GM12878 (cell line): ENCODE data around the gene GFAP. TPM values are rescaled to one million over a fixed set of nuclear protein-coding genes. Genes with fewer than 3 reads are reported as not detected.
A peak's percentile ranks its signal among the peaks of the same experiment; 100 is the strongest.

Source experiments
- ATAC-seq: fragments of 200-7000 bp; cut with Tn5 transposase; 3 replicates; pipeline ENCODE4 v1.9.1; 2020; ENCODE audit warnings: mild to moderate bottlenecking, moderate library complexity
- BruUV-seq: library from RNA; stranded (reverse); fragments of 400-500 nt; replicated peaks from 2 replicates; lab custom pipeline; 2021; lab: Mats Ljungman, UMichigan
- CTCF ChIA-PET: fragments of 300-600 bp; sonication (Branson Sonifier 250); formaldehyde crosslinking; extraction: SDS; loops from one replicate; lab custom pipeline; 2021; ENCODE audit warnings: inconsistent platforms; lab: Yijun Ruan, JAX
- POLR2A ChIA-PET: fragments of 350-600 bp; formaldehyde crosslinking; extraction: SDS; loops from one replicate; lab custom pipeline; 2021; ENCODE audit warnings: inconsistent platforms; lab: Charles Lee
- RAD21 ChIA-PET: fragments of 300-600 bp; sonication (Branson Sonifier 250); formaldehyde crosslinking; loops from one replicate; lab custom pipeline; 2023; ENCODE audit warnings: antibody characterized with exemption; ENCODE audit not compliant: unreplicated experiment; lab: Charles Lee
- SMC1A ChIA-PET: fragments of 300-600 bp; sonication (Branson Sonifier 250); formaldehyde crosslinking; loops from one replicate; lab custom pipeline; 2023; ENCODE audit not compliant: unreplicated experiment, uncharacterized antibody; lab: Charles Lee
- DNase-seq: peaks from one replicate; pipeline ENCODE4 v3.0.0-alpha.2; 2011; ENCODE audit warnings: low read depth, low spot score
- FAIRE-seq: peaks from 3 replicates; lab custom pipeline; 2011; peaks lifted over from hg19 to GRCh38; lab: Jason Lieb, UNC
- H2AFZ ChIP-seq: 2 replicates; pipeline ENCODE4 v1.6.0; 2011; ENCODE audit warnings: low read depth, low read length, control low read depth; ENCODE audit not compliant: control insufficient read depth
- H3K27ac ChIP-seq: 2 replicates; pipeline ENCODE4 v1.5.1; 2011; ENCODE audit warnings: control low read depth; ENCODE audit not compliant: control insufficient read depth, insufficient read depth
- H3K27me3 ChIP-seq, 2 experiments: replicated peaks in 1 of 2; 2 replicates each; pipeline versions ENCODE4 v1.6.0 to v1.6.1; 2011; ENCODE audit warnings: low read length in 1 of 2; ENCODE audit not compliant: control insufficient read depth in 2 of 2, insufficient read depth in 2 of 2
- H3K36me3 ChIP-seq, 2 experiments: 2 replicates each; pipeline ENCODE4 v1.5.1; 2011; ENCODE audit warnings: low read length in 1 of 2; ENCODE audit not compliant: control insufficient read depth in 2 of 2, insufficient read depth in 2 of 2
- H3K4me1 ChIP-seq: 2 replicates; pipeline ENCODE4 v1.6.1; 2011; ENCODE audit warnings: mild to moderate bottlenecking, low read length, moderate library complexity, mixed read lengths; ENCODE audit not compliant: control insufficient read depth, insufficient read depth
- H3K4me2 ChIP-seq: 2 replicates; pipeline ENCODE4 v1.6.0; 2011; ENCODE audit warnings: control low read depth; ENCODE audit not compliant: control insufficient read depth, insufficient read depth
- H3K4me3 ChIP-seq: fragments of 200-600 bp; sonication (generic); 2 replicates; pipeline ENCODE4 v1.5.1; 2016
- H3K79me2 ChIP-seq: 2 replicates; pipeline ENCODE4 v1.6.0; 2011; ENCODE audit warnings: low read length; ENCODE audit not compliant: control insufficient read depth, insufficient read depth
- H3K9ac ChIP-seq: 2 replicates; pipeline ENCODE4 v1.8.0; 2011; ENCODE audit warnings: low read length, control low read depth, mixed read lengths; ENCODE audit not compliant: control insufficient read depth, insufficient read depth
- H3K9me3 ChIP-seq: replicated peaks from 3 replicates; pipeline ENCODE4 v1.5.1; 2011; ENCODE audit warnings: mild to moderate bottlenecking, low read length; ENCODE audit not compliant: control insufficient read depth, insufficient read depth
- H4K20me1 ChIP-seq: 2 replicates; pipeline ENCODE4 v1.6.0; 2011; ENCODE audit not compliant: control insufficient read depth, insufficient read depth
- BACH1 ChIP-seq: fragments of 450-650 bp; IDR thresholded peaks from 2 replicates; pipeline ENCODE4 v1.6.1; 2017; ENCODE audit warnings: mild to moderate bottlenecking, borderline replicate concordance
- CHD4 ChIP-seq: fragments of 200-600 bp; sonication (generic); IDR thresholded peaks from 2 replicates; pipeline ENCODE4 v1.6.1; 2016; ENCODE audit warnings: mild to moderate bottlenecking
- FOS ChIP-seq: IDR thresholded peaks from 3 replicates; pipeline ENCODE4 v1.6.1; 2011; ENCODE audit warnings: borderline replicate concordance; ENCODE audit not compliant: insufficient read length; ENCODE audit errors: extremely low read depth
- PAX8 ChIP-seq: fragments of 450-650 bp; IDR thresholded peaks from 2 replicates; pipeline ENCODE4 v1.6.1; 2017; ENCODE audit warnings: mild to moderate bottlenecking, moderate library complexity
- POLR2A ChIP-seq: IDR thresholded peaks from 2 replicates; pipeline ENCODE4 v1.6.1; 2011; ENCODE audit warnings: low read depth, mild to moderate bottlenecking, low read length
- RB1 ChIP-seq: fragments of 450-650 bp; formaldehyde crosslinking; IDR thresholded peaks from 2 replicates; pipeline ENCODE4 v1.6.1; 2017; ENCODE audit warnings: mild to moderate bottlenecking, borderline replicate concordance
- SP1 ChIP-seq: IDR thresholded peaks from one replicate; pipeline ENCODE4 v1.6.1; 2011; ENCODE audit warnings: low read depth, low read length
- ZNF274 ChIP-seq: IDR thresholded peaks from one replicate; pipeline ENCODE4 v1.8.0; 2011; ENCODE audit not compliant: insufficient read length, insufficient read depth
- WGBS: methylation state at CpG from one replicate; pipeline ENCODE4 v1.1.6; 2016; ENCODE audit warnings: low lambda C conversion rate; ENCODE audit not compliant: insufficient replicate concordance, insufficient coverage; ENCODE audit errors: missing lambda C conversion rate; 5-methylcytosine and 5-hydroxymethylcytosine counted together
- in situ Hi-C: fragments of 300-500 bp; cut with MboI; formaldehyde crosslinking; loops from 9 replicates; pipeline ENCODE4 v1.14.3; 2018; ENCODE audit warnings: mixed read lengths
- intact Hi-C: fragments of 100-400 bp; cut with micrococcal nuclease; formaldehyde crosslinking; loops from one replicate; pipeline ENCODE4 v1.14.2; 2022; ENCODE audit not compliant: unreplicated experiment
- polyA plus RNA-seq, 11 experiments: library from polyadenylated mRNA; depleted of rRNA in 4 of 11; unstranded in 6 of 11; stranded (reverse) in 5 of 11; fragments of >200 nt; fragmentation: Nextera tagmentation in 4 of 11; fragmentation: Illumina TruSeq in 1 of 11; extraction: Ambion mirVana in 4 of 11; extraction: Trizol in 1 of 11; gene quantifications; 1 replicate in 1 of 11; 2 replicates in 10 of 11; pipeline versions ENCODE4 v1.2.1 to v1.2.3, GENCODE V29; 2011 to 2016; ENCODE audit warnings: inconsistent platforms in 2 of 11, missing spikeins in 2 of 11, low read depth in 1 of 11
- total RNA-seq, 4 experiments: library from RNA; depleted of rRNA in 3 of 4; stranded (reverse); fragments of >200 nt in 3 of 4; fragmentation: Illumina TruSeq in 1 of 4; extraction: Trizol in 1 of 4; gene quantifications; 2 replicates each; pipeline versions ENCODE4 v1.2.1 to v1.2.3, GENCODE V29; 2013 to 2021
- TF ChIP-seq, protein P1 (sequence below): IDR thresholded peaks from 2 replicates; pipeline ENCODE4 v1.6.1; 2012; ENCODE audit warnings: improper control_type of control experiment, low read depth, low read length; ENCODE audit not compliant: insufficient replicate concordance

The GFAP gene
- total and polyA plus RNA-seq, 10 of the 15 experiments (the other 5 are each of a cell fraction or from before 2014, with no cell fraction given): 0.04 to 0.25 TPM; not detected in 8

DNA sequence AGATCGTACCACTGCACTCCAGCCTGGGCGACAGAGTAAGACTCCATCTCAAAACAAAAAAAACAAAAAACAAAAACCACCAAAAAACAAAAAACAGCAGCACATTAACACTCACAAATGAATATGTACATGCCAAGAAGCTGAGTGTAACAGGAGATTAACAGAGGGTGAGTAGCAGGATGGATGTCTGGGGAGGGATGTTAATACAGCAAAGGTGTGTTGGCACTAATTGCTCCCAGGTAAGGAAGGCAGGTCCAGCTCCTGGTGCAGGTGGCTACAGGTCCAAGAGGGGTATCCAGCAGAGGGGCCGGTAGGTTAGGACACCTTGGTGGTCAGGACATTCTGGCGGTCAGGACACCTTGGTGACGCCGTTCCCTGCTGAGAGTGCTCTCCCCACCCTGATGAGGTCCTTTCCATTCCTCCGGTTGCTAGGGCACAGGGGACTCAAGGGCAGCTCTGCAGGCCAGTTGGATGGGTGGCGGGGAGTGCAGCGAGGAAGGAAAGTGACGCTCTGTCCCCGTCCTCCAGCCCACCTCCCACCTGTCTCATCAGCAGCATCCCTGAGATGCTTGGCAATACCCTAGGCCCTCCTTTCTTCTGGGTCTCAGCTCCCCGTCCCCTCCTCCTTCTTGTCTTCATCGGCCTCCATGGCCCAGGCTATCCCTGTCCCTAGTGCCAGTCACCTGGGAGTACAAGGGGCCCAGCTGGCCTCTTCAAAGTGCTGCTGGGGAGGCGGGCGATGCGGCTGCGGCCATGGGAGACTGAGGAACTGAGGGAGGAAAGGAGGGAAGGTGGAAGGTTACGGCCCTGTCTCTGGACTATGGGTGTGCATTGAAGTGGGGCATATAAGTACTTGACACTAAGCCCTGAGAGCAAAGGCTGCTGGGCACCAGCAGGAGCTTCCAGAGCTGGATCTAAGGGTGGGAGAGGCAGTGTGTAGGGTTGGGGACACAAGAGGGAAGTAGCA, 10.7 kb upstream of the GFAP start:
- H2AFZ ChIP-seq: no peak overlapping the region
- intact Hi-C loops: no loop called here
- no peak for DNase-seq
- ChIA-PET SMC1A (no interaction called here), CTCF (interaction anchor here (0.7 kb wide), 1 partner anchor 92 kb away, joined by 3 read pairs; no protein-coding TSS in a partner anchor), RAD21 (interaction anchor here (0.7 kb wide), 1 partner anchor 186 kb away, joined by 3 read pairs; no protein-coding TSS in a partner anchor), POLR2A (interaction anchor here (0.6 kb wide), 1 partner anchor 9 kb away, joined by 4 read pairs; no protein-coding TSS in a partner anchor)
- no peak for ATAC-seq
- no peak overlapping the region for H3K9ac ChIP-seq
- no peaks in the 10 kb centered on the region for H4K20me1 ChIP-seq
- in situ Hi-C loops: loop anchor here (10.0 kb wide), 2 partner anchors 99 to 179 kb away; no protein-coding TSS in a partner anchor
- BruUV-seq: no TSS peak
- no peak for FAIRE-seq
- H3K4me2 ChIP-seq: no peak overlapping the region
- H3K4me3 ChIP-seq: no peak overlapping the region
- H3K36me3 ChIP-seq: peaks cover 33 to 34% of the 10 kb centered on the region in 2 experiments
- no peaks in the 10 kb centered on the region for H3K79me2 ChIP-seq
- H3K4me1 ChIP-seq: peaks cover 3% of the 10 kb centered on the region
- H3K27ac ChIP-seq: no peak overlapping the region
- WGBS: 98% methylated on average over 18 of the region's 18 CpGs
- no peaks in the 10 kb centered on the region for H3K9me3 ChIP-seq
- peaks cover 0 to 2% of the 10 kb centered on the region in 2 experiments; a peak in 1 of 4 replicates for H3K27me3 ChIP-seq
- TF ChIP-seq POLR2A (peak; percentile 51), ZNF274 (no peak), BACH1 (no peak)

DNA sequence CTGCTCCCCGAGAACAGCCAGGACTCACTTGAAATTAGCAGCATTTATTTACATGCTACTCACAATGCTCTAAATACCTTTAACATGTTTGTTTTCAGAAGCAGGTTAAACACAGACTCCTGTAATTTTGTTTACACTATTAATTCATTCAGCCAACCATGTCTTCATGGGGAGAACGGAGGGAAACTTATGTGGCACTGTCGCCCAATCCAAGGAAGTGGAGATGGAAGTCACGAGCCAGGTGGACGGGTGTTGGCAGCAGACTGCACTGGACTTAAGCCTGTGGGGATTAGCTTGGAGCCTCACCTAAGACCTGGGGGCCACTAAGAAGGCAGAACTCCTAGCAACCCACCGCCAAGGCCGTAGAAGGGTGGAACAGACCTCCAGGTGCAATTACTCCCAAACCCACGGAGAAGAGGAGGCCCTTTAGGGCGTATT, 8.8 kb upstream of the GFAP start:
- H3K27me3 ChIP-seq: peaks cover 0 to 3% of the 10 kb centered on the region in 2 experiments; a peak in 1 of 4 replicates
- in situ Hi-C loops (loop anchor here (10.0 kb wide), 2 partner anchors 101 to 181 kb away; no protein-coding TSS in a partner anchor), intact Hi-C loops (loop anchor here (5.0 kb wide), 1 partner anchor 188 kb away; no protein-coding TSS in a partner anchor)
- no peak overlapping the region for H3K27ac ChIP-seq
- H3K4me3 ChIP-seq: no peak overlapping the region
- H3K9me3 ChIP-seq: no peaks in the 10 kb centered on the region
- ChIA-PET RAD21 (no interaction called here), SMC1A (no interaction called here), POLR2A (no interaction called here), CTCF (no interaction called here)
- H3K9ac ChIP-seq: no peak overlapping the region
- no TSS peak for BruUV-seq
- 86% methylated on average over 9 of the region's 9 CpGs for WGBS
- H3K36me3 ChIP-seq: peaks cover 27 to 30% of the 10 kb centered on the region in 2 experiments
- H3K4me2 ChIP-seq: no peak overlapping the region
- DNase-seq (no peak), FAIRE-seq (no peak), ATAC-seq (no peak)
- no peaks in the 10 kb centered on the region for H3K79me2 ChIP-seq
- H4K20me1 ChIP-seq: no peaks in the 10 kb centered on the region
- no peak overlapping the region for H2AFZ ChIP-seq
- H3K4me1 ChIP-seq: peaks cover 12% of the 10 kb centered on the region
- TF ChIP-seq, protein P1, sequence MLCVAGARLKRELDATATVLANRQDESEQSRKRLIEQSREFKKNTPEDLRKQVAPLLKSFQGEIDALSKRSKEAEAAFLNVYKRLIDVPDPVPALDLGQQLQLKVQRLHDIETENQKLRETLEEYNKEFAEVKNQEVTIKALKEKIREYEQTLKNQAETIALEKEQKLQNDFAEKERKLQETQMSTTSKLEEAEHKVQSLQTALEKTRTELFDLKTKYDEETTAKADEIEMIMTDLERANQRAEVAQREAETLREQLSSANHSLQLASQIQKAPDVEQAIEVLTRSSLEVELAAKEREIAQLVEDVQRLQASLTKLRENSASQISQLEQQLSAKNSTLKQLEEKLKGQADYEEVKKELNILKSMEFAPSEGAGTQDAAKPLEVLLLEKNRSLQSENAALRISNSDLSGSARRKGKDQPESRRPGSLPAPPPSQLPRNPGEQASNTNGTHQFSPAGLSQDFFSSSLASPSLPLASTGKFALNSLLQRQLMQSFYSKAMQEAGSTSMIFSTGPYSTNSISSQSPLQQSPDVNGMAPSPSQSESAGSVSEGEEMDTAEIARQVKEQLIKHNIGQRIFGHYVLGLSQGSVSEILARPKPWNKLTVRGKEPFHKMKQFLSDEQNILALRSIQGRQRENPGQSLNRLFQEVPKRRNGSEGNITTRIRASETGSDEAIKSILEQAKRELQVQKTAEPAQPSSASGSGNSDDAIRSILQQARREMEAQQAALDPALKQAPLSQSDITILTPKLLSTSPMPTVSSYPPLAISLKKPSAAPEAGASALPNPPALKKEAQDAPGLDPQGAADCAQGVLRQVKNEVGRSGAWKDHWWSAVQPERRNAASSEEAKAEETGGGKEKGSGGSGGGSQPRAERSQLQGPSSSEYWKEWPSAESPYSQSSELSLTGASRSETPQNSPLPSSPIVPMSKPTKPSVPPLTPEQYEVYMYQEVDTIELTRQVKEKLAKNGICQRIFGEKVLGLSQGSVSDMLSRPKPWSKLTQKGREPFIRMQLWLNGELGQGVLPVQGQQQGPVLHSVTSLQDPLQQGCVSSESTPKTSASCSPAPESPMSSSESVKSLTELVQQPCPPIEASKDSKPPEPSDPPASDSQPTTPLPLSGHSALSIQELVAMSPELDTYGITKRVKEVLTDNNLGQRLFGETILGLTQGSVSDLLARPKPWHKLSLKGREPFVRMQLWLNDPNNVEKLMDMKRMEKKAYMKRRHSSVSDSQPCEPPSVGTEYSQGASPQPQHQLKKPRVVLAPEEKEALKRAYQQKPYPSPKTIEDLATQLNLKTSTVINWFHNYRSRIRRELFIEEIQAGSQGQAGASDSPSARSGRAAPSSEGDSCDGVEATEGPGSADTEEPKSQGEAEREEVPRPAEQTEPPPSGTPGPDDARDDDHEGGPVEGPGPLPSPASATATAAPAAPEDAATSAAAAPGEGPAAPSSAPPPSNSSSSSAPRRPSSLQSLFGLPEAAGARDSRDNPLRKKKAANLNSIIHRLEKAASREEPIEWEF: no peak
- no peak for TF ChIP-seq FOS
- TF ChIP-seq PAX8: no peak
- TF ChIP-seq RB1: no peak
- no peak for TF ChIP-seq CHD4
- peak; percentile 48; the same call in 1 of the 2 replicates for TF ChIP-seq POLR2A
- no peak for TF ChIP-seq SP1
